ENCODE results near the gene NEO1.
A peak's percentile ranks its signal among the peaks of the same experiment; 100 is the strongest.
"Not testable (repeated sequence)": the region's sequence is repeated elsewhere in the genome, so short reads cannot be mapped to it uniquely, and the experiment has no call there.

NEO1 gene

DNA sequence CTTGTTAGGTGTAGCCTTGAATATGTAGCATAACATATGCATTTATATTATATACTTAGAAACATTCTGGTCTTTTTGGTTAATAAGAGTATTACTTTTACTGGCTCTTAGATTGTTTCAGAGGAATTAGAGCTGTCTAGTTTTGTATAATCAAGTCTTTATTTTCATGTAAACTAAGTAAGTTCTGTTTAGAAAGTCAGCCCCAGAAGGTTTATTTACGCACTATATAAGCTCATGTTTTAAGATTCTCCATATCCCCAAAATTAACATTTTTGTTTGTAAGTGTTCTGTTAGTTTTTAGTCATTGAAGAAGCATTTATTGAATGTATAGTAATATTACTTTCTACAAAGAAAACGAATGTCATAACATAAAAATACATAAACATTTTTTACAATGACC lies 158.4 kb downstream of the NEO1 start:
- no peak for DNase-seq

DNA sequence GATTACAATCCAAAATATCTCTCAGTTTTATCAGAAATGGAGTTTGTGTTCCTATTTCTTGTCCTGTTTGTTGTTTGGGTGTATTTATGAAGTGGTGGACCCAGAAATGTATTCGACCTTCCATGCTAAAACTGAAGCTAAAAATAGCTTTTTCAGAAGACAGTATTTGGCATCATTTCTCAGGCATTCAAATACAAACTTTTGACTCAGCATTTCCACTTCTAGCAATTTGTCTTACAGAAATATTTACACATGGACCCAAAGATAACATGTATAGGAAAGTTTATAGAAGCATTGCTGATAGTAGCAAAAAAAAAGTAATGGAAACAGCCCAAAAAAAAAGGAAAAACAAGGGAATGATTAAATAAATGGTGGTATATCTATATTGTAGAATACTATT lies 160.2 kb downstream of the NEO1 start:
- DNase-seq, result no peak

DNA sequence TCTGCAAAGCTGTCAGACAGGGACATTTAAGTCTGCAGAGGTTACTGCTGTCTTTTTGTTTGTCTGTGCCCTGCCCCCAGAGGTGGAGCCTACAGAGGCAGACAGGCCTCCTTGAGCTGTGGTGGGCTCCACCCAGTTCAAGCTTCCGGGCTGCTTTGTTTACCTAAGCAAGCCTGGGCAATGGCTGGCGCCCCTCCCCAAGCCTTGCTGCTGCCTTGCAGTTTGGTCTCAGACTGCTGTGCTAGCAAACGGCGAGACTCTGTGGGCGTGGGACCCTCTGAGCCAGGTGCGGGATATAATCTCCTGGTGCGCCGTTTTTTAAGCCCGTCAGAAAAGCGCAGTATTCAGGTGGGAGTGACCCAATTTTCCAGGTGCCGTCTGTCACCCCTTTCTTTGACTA lies 169.2 kb downstream of the NEO1 start:
- not testable (repeated sequence) for DNase-seq

DNA sequence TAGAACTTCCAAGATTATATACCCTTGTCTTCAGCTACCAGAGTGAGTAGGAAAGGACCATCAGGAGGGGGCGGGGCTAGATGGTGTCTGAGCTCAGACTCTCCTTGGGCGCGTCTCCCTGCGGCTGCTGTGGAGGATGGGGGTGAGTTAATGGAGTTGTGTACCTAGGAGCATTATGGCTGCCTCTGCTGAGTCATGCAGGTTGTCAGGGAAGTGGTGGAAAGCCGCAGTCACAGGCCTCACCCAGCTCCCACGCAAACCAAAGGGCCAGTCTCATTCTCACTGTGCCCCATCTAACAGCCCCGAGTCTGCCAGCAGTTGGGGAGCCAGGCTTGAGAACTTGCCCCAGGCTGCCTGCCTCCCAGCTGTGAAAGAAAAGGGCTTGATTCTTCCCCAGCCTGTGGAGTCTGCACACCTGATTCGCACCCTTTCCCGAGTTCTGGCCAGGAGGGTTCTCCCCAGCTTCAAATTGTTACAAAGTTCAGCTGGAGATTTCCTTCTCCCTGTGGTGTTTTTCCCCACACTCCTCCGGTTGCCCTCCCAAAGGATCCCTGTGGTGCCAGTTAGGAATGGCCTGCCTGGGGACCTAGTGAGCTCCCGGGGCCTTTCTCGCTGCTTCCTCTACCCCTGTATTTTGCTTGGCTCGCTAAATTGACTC lies 173.2 kb downstream of the NEO1 start:
- DNase-seq, result peak; percentile 52 to 68

DNA sequence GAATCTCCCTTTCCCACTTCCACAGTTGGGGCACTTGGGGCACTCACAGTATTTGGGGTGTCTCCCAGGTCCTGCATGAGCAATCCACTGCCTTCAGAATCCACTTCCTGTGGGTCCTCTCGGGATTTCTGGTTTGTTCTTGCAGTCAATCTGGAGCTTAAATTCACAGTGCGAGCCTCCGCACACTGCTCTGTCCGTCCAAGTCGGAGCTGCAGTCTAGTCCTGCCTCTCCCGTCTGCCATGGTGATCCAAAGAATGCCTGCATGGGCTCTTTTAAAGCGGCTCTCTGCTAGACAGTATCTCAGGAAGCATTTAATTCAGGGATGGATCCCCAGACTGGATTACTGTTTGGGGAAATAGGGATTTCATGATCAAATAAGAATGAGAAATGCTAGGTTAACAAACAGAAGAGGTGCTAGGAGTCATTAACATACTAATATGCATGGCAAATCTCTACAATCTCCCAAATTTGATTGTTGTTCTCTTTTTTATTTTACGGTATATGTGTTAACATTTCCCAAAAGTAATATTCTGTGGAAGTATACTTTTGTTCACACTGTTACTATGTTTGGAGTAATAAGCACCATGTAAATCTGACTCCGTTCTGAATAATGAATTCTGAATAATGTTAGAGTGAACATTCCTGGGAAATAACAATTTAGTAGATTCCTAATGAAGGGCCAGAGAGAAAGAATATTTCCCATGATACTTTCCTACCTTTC lies 174.0 kb downstream of the NEO1 start:
- DNase-seq, result no peak

DNA sequence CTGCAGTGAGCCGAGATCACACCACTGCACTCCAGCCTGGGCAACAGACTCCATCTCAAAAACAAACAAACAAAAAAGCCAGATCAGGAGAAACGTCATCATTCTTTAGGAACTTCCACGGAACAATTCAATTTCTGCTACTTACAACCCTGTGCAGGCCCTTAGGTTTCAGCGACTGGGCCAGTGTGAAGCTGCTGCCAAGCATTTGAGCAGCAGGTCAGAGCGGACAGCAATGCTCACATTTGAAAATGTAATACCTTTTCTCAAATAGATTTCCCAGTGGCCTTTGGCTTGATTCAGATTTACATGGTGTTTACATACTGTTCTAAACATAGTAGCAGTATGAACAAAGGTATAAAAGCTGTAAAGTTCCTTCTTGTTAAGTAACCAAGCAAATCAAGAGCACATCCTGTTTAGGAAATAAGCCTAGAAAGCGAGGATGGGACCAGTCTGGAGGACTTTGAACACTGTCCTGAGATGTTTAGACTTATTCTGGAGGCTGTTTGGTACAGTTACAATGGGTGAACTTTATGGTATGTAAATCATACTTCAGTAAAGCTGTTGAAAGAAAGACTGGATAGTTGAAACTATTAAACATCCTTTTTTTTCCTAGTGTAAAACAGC lies 175.3 kb downstream of the NEO1 start:
- no peak for DNase-seq

DNA sequence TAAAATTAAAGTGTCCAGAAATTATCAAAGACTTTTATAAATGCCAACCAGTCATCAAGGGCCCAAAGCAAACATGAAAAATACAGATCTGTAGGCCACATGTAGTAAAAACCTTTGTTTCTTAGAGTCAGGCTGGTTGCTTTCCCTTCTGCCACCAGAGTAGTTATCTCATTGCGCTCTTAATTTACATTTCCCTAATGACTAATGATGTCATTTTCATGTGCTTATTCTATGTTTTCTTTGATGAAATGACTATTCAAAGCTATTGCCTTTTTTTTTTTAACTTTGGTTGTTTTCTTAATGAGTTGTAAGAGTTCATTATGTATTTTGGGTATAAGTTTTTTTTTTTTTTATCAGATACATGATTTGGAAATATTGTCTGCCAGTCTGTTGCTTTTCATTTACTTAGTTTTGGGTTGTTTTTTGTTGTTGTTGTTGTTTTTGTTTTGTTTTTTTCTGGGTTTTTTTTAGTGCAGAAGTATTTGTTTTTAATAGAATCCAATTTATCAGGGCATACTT lies 175.9 kb downstream of the NEO1 start:
- no peak for DNase-seq

DNA sequence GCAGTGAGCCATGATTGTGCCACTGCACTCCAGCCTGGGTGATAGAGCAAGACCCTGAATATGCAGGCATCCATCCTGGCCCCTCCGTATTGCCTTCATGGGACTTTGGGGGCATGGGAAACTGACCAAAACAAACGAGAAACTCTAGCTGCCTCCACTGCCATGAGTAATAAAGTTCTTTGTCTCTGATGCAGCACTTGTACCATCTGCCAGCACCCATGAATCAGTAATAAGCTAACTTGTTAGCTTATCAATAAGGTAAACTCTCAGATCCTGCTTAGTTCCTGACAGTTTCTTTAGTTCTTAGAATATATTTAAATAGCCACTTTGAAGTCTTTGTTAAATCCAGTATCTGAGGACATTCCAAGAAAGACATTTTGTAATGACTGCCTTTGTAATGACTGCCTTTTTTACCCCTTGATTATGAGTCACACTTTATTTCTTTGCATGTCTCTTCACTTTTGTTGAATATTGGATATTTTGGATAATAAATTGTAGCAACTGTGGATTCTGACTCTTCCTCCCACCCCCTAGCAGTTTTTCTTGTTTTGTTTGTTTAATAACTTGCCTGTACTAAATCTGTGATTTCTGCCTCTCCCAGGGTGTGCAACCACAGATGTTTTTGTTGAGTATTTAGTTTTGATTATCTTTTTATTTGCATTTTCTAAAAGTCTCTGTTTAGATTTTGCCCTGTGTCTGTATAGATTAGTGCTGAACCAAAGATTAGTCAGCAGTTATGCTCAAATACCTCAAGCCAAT lies 179.6 kb downstream of the NEO1 start:
- no peak for DNase-seq

DNA sequence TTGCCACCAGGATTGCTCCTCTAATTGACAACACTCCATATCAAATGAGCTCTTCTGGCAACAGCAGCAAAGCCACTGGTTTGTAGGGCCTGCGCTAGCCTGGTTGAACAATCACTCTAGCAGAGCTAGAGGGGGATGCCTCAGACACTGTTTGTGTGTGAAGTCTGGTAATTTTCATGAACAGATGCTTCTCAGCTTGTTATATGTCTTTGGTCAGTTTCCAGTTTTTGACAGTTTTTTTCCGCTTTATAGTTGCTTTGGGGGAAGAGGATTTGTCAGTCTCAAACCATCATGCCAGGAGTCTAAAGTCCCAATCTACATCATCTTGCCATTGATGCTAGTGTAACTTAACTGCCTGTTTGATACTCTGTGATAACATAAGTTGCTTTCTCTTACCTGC lies 180.5 kb downstream of the NEO1 start:
- DNase-seq, result no peak

DNA sequence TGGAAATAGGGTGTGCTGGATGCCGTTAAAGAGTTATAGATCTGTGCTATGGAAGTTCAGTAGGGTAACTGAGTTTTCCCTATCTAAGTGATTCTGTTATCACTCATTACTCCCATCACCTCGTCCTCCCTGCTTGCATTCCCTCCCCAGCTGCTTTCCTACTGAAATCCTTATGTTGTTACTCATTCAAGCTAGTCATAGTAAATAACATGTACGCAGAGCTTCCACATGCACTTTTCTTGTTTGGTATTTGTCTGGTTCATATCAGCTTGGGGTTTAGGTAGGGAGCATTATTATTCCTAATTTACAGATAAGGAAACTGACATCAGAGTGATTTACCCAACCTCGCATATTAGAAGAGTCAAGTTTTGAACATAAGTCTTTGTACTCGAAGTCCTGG lies 181.4 kb downstream of the NEO1 start:
- DNase-seq, result no peak

DNA sequence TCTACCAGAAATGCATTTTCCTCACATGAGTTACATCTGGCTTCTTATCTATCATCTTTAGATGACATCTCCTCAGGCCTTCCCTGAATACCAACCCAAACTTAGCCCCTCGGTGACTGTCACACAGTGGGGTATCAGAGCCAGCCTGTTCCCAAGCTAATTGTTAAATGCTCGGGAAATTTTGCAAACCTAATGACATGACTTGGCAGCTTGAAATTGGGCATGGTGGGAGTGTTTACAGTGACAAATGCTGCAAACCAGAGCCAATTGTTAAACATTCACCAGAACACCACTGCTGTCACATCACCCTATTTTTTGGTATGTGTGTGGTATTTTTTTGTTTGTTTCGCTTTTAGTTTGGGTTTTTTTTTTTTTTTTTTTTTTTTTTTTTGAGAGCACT lies 185.6 kb downstream of the NEO1 start:
- DNase-seq, result no peak

DNA sequence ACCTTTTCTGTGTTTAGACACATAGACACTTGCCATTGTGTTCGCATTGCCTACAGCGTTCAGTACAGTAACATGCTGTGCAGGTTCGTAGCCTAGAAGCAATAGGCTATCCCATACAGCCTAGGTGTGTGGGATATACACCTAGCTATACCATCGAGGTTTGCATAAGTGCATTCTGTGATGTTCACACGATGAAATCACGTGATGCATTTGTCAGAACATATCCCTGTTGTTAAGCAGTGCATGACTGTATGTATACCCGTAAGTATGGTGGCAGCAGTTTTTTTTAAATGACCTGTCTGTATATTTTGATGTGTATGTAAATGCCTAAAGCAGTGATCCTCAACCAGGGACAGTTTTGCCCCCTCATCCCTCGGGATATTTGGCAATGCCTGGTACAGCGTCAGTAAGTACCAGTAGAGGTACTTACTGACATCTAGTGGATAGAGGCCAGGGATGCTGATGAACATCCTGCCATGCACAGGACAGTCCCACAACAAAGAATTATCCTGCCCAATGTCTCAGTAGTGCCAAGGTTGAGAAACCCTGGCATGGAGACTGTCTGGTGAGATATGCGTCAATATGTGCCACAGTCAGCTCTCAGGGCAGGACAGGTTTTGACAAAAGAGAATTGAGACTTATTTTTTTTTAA lies 187.4 kb downstream of the NEO1 start:
- DNase-seq, result no peak

DNA sequence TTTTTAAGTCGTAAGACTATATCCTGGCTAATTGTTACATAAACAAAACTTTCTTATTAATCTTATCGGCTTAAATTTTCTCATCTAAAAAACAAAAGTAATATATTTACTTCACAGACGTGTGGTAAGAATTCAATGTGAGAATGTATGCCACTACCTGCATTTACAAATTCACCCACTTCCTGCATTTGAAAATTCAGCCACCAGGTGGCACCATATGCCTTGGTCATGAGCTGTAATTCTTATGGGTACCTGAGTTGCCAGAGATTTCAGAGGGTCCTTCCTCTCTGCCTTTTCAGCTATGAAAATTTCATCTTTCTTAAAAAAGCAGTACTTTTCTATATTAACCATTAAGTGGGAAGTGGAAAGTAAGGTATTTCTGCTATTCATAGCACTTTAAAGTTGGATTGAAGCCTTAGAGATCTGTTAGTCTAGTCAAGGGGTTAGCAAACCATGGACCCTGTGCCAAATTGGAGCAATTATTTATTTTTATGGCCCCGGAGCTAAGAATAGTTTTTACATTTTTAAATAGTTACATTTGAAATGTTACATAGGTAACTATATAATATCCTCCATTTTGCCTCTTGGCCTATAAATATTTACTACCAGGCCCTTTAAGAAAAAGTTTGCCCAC lies 188.7 kb downstream of the NEO1 start:
- peak; percentile 84 to 86 for DNase-seq

DNA sequence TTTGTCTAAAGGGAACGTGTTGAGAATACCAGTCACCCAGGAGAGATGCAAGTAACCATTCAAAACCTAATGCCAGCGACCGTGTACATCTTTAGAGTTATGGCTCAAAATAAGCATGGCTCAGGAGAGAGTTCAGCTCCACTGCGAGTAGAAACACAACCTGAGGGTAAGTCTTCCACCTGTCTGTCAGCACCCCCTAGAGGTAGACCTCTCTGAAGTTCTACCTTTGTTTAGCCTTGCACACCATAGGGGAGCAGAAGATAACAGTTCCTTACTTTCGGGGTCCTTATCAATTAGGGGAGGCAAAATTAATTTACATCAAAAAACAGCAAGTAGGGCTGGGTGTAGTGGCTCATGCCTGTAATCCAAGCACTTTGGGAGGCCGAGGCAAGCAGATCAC lies 192.1 kb downstream of the NEO1 start:
- no peak for DNase-seq

DNA sequence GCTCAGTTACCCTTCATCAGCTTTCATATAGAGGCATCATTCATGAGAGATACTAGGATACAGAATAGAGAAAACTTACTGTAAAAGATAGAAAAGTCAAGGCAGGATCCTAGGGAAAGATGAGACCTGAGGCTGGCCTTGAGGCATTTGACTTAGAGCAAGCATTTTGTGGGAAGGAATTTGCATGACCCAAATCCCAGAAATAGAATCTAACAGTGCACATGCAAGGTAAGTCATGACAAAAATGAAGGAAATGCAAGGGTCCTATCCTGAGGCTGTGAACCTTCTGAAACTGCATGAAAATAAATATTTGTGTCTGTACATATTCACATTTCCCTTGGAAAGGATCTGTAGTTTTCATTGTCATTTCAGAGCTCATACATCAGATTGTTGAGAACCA lies 194.2 kb downstream of the NEO1 start:
- no peak for DNase-seq

DNA sequence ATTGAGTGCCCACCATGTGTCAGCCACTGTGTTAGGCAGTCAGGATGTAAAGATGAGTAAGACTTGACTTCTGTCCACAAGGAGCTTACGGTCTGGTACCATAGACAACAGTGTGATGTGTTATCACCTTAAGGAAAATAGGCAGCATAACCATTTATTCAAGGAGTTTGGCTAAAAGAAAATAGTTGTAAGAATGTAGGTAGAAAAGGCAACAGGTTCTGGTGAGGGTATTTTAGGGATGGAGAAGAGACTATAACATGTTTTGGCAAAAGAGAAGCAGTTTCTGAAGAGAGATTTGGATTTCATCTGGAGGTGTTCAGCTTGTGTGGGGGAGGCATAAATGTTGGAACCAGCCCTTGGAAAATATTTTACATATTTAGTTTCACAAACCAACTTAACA lies 194.6 kb downstream of the NEO1 start:
- DNase-seq, result no peak

DNA sequence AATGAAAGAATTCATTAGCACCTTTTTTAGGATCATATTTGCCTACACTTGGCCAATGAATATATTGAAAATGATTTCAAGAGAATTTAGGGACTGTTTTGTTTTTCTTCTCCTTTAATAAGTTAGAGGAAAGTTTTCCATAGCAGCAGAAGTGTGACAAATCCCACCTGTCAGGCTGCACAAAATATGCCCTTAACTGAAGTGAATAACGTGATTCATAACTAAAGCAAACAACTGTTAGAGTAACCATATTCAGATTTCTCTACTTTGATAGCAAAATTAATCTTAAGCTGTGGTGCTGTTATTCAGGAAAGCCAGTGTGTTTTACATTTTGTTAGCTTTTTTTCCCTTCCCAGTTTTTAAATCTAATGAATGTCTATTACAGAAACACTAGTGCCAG lies 195.1 kb downstream of the NEO1 start:
- no peak for DNase-seq

DNA sequence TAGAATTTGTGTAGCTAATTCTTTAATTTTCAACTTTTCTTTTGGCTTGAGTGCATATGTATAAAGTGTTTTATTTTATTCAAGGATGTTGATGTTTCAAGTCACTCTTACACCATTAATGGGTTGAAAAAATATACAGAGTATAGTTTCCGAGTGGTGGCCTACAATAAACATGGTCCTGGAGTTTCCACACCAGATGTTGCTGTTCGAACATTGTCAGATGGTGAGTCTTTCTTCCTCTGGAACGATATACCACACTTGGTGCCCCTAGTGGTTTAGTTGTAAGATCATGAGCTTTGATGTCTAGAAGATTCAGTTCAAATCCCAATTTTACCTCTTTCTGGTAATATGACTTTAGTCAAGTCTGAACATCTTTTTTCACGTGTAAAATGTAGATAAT lies 197.2 kb downstream of the NEO1 start:
- no peak for DNase-seq

DNA sequence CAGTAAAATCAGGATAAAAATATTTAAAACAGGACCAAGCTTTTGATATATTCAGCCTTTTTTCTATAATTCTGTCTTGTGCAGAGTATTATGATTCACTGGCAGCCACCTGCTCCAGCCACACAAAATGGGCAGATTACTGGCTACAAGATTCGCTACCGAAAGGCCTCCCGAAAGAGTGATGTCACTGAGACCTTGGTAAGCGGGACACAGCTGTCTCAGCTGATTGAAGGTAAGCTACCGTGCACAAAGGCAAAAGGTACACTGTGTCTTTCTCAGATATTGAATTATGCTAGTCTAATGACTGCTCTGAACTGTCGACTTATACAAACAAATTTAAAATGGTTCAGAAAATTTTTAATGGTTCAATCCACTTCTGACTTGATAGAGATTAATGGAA lies 202.3 kb downstream of the NEO1 start:
- DNase-seq, result no peak

DNA sequence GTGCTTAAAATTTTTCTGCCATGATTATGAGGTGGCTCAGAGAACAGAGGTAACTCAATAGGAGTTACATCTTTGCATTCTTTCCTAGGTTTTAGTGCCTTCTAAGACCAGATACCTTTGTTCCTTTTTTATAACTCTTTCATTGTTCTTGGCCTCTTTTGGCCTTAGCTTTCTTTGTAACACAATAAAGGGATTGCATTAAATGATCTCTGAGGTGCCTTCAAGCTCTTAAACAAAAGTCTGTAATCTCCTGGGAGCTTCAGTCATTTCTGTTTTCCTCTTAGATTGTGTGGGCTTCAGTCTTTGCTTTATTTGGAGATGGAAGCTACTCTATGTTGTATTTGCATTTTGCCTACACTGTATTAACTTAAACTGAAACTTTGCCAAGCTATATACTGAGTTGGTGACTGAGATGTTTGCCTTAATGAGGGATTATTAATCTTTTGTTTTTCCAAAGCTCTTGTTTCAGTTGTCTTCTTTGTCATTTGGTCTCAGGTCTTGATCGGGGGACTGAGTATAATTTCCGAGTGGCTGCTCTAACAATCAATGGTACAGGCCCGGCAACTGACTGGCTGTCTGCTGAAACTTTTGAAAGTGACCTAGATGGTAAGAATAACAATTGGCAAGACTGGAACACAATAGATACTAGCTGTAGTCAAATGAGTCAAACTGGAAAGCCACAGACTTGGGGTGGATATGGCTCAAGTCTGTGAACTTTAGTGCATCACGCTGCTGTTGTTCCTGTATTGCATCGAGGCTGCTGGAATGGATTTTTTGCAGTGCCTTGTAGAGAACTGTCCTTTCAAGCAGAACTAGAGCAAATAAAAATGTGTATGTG lies 206.2 kb downstream of the NEO1 start:
- no peak for DNase-seq

DNA sequence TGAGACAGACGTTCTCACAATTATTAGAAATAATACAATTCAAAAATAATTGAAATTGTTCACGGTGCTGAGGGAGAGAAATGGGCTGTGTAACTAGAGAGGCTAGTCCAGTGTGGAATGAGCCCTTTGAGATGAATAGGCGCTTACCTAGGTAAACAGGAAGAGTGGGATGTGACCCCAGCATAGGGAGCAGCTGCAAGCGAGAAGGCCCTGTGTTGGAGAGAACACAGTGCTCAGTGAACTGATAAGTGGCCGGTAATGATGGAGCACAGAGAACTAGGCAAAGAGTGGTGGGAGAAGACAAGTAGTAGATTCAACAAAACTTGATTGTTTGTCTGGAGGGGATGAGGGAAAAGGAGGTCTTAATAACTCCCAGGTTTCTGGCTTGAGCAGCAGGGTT lies 212.6 kb downstream of the NEO1 start:
- no peak for DNase-seq

Data from activated T-cell treated with anti-CD3 and anti-CD28 coated beads, Interleukin-2, amount 50 U/mL, for 48 hours (primary cell).